Astrocyte (in vitro differentiated cells and primary cell): Measurements from ENCODE around the gene FBXO27.

Experiments used
- CTCF ChIP-seq: IDR thresholded peaks from 2 replicates; pipeline ENCODE4 v1.5.1; 2011; ENCODE audit warnings: low read depth, mild to moderate bottlenecking, inconsistent platforms, low read length, moderate library complexity; ENCODE audit not compliant: insufficient read depth
- EZH2 ChIP-seq: IDR thresholded peaks from 2 replicates; pipeline ENCODE4 v1.6.1; 2012; ENCODE audit warnings: mild to moderate bottlenecking, low read length, inconsistent platforms; ENCODE audit not compliant: insufficient read depth

DNA sequence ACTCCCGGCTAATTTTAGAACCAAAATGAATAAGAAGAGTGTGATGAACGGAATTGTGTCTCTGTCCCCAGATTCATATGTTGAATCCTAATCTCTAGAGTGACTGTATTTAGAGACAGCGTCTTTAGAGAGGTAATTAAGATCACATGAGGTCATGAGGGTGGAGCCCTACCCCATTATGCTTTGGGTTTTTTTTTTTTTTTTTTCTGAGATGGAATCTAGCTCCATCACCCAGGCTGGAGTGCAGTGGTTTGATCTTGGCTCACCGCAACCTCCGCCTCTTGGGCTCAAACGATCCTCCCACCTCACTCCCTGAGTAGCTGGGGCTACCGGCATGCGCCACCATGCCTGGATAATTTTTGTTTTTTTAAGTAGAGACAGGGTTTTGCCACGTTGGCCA is 27.9 kb downstream of the FBXO27 start:
- no peak for TF ChIP-seq CTCF
- no peak for TF ChIP-seq EZH2
